Ascending aorta (tissue), 2 donors: ENCODE measurements around the gene SNED1. TPM values are rescaled to one million over a fixed set of nuclear protein-coding genes. Genes with fewer than 3 reads are reported as not detected.
"Not testable (repeated sequence)": the region's sequence is repeated elsewhere in the genome, so short reads cannot be mapped to it uniquely, and the experiment has no call there.

ENCODE experiments used
- DNase-seq, 2 donors: peaks; one replicate each; pipeline ENCODE4 v3.0.0-alpha.2; 2019; ENCODE audit warnings: low spot score in 2 of 2
- H3K27ac ChIP-seq, 2 donors: fragments of 200-600 bp; sonication (generic); one replicate each; pipeline ENCODE4 v1.5.1; 2016 to 2017; ENCODE audit warnings: mild to moderate bottlenecking in 1 of 2
- H3K27me3 ChIP-seq: fragments of 200-600 bp; sonication (generic); one replicate; pipeline ENCODE4 v1.5.1; 2017
- H3K36me3 ChIP-seq, 2 donors: fragments of 200-600 bp; sonication (generic); one replicate each; pipeline ENCODE4 v1.5.1; 2016
- H3K4me1 ChIP-seq, 2 donors: fragments of 200-600 bp; sonication (generic); one replicate each; pipeline ENCODE4 v1.5.1; 2016 to 2017; ENCODE audit warnings: mild to moderate bottlenecking in 1 of 2
- H3K4me3 ChIP-seq, 2 donors: fragments of 200-600 bp; sonication (generic); one replicate each; pipeline ENCODE4 v1.5.1; 2016 to 2017; ENCODE audit warnings: mild to moderate bottlenecking in 1 of 2
- H3K9me3 ChIP-seq, 2 donors: fragments of 200-600 bp; sonication (generic); one replicate each; pipeline ENCODE4 v1.5.1; 2016
- intact Hi-C: fragments of 100-400 bp; cut with DNase I; formaldehyde crosslinking; loops from one replicate; pipeline ENCODE4 v1.15.1; 2023
- total RNA-seq: library from RNA; depleted of rRNA; stranded (reverse); fragments of >200 nt; gene quantifications from one replicate; pipeline ENCODE4 v1.1.0, GENCODE V29; 2016
- TF ChIP-seq, protein P1 (sequence below), 3 experiments: fragments of 200-600 bp in 2 of 3; fragments of 450-650 bp in 1 of 3; sonication (generic) in 2 of 3; IDR thresholded peaks; one replicate each; pipeline ENCODE4 v1.5.1; 2016 to 2019; ENCODE audit warnings: antibody characterized with exemption in 3 of 3, mild to moderate bottlenecking in 1 of 3, moderate library complexity in 1 of 3

The SNED1 gene
- total RNA-seq, 1 donor from 2014 or later: 84.3 TPM

DNA sequence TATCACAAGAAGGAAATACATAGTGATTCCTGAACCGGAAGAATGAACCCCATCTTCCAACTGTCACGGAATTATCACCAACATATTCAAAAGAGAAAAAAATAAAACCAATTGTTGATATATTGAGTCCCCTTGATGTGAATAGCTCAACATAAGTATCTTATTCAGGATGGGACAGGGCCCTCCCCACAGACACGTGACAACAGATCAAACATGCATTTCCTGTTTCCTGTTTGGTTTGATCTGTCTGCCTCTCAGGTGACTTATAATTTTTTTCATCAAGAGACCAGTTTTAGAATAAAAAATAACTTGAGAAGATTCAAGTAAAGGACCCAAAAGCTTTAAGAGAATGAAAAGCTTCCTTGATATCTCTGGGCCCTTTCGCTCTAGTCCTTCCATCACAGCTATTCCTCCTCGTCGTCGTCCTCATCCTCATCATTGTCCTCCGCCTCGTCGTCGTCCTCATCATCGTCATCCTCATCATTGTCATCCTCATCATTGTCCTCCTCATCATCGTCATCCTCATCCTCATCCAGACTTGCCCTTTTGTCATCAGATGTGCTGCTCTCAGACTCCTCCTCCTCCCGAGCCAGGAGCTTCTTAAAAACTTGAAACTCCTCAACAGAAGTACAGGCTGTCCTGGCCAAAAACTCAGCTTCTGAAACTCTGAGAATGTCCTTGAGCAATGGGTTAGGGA lies 97.3 kb downstream of the SNED1 start:
- Histone ChIP-seq H3K36me3 (peaks cover 61 to 84% of the 10 kb centered on the region in 2 donors), H3K4me1 (no peaks in the 10 kb centered on the region), H3K9me3 (no peaks in the 10 kb centered on the region), H3K27me3 (no peaks in the 10 kb centered on the region), H3K27ac (no peak overlapping the region), H3K4me3 (no peak overlapping the region)
- no peak for DNase-seq
- intact Hi-C loops: no loop called here
- TF ChIP-seq, protein P1, sequence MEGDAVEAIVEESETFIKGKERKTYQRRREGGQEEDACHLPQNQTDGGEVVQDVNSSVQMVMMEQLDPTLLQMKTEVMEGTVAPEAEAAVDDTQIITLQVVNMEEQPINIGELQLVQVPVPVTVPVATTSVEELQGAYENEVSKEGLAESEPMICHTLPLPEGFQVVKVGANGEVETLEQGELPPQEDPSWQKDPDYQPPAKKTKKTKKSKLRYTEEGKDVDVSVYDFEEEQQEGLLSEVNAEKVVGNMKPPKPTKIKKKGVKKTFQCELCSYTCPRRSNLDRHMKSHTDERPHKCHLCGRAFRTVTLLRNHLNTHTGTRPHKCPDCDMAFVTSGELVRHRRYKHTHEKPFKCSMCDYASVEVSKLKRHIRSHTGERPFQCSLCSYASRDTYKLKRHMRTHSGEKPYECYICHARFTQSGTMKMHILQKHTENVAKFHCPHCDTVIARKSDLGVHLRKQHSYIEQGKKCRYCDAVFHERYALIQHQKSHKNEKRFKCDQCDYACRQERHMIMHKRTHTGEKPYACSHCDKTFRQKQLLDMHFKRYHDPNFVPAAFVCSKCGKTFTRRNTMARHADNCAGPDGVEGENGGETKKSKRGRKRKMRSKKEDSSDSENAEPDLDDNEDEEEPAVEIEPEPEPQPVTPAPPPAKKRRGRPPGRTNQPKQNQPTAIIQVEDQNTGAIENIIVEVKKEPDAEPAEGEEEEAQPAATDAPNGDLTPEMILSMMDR (IDR thresholded peaks at IDR 0.05): no peak

DNA sequence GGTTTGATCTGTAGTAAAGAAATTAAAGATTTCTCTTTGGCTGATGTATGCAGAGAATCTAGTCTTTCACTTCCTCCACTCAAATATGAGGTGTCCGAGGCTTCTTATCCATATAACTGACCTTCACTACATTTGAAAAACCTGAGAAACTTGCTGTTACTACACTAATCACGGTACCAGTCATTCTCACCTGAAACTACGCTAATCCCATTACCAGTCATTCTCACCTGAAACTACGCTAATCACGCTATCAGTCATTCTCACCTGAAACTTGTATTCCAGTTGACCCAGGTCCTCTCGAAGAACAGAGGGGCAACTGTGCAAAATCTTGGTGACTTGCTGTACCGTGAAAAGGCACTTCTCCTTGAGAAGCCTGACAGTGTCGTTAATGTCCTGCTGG lies 98.6 kb downstream of the SNED1 start:
- Histone ChIP-seq H3K4me3 (no peak overlapping the region), H3K27ac (no peak overlapping the region), H3K27me3 (no peaks in the 10 kb centered on the region), H3K36me3 (peaks cover 50 to 72% of the 10 kb centered on the region in 2 donors), H3K4me1 (peaks cover 0 to 5% of the 10 kb centered on the region in 2 donors), H3K9me3 (no peaks in the 10 kb centered on the region)
- intact Hi-C loops: no loop called here
- peak in 1 of 2 donors; percentile 18 for DNase-seq
- TF ChIP-seq, protein P1 (IDR thresholded peaks at IDR 0.05): no peak

DNA sequence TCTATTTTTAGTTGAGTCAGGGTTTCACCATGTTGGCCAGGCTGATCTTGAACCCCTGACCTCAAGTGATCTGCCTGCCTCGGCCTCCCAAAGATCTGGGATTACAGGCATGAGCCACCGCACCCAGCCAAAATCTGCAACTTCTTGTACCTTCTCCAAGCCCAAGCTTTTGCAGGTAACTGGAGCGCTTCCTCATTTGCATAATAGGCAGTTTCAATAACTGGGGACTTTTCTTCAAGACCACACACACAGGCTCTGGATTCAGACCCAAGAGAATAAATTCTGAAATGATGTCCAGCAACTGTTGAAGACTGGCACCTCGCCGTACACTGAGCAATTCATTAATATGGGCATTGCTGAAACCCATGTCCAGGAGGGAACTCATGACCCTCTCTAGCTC lies 100.8 kb downstream of the SNED1 start:
- Histone ChIP-seq H3K4me3 (no peak overlapping the region), H3K27ac (no peak overlapping the region), H3K9me3 (no peaks in the 10 kb centered on the region), H3K27me3 (no peaks in the 10 kb centered on the region), H3K4me1 (peaks cover 6 to 10% of the 10 kb centered on the region in 2 donors), H3K36me3 (peaks cover 30 to 52% of the 10 kb centered on the region in 2 donors)
- peak in 1 of 2 donors; percentile 40 for DNase-seq
- intact Hi-C loops: no loop called here
- TF ChIP-seq, protein P1 (IDR thresholded peaks at IDR 0.05): no peak

DNA sequence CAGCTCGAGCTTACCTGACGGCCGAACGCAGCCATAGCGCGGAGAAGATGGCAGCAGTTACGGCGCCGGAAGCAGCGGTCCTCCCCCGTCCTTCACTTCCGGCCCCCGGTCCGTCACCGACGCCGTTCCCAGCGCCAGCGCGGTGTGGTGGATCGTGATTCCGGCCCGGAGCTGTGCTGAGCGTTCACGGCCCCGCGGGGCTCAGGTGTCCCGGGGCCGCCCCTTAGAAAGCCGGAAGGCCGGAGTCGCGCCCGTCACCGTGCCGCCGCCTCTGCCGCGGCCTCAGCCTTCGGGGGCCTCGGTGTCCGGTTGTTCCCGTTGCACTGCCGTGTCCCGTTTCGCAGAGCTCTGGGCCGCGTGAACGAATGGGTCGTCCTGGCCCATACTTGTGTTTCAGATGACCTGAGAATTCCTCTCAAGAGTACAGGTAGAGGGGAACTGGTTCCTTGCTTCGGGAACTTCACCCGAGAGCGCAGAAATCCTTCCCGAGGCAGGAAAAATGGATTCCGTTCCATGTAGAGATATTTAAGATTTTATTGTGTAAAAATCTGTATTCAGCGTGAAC lies 103.9 kb downstream of the SNED1 start, which contains the start of gene MTERF4:
Gene MTERF4, minus strand, starts transcription at position 49 of the 565 bp plus-strand sequence. Its CDS starts 14 bp downstream, at position 35.
- TF ChIP-seq, protein P1 (IDR thresholded peaks at IDR 0.05): no peak
- H3K27me3 ChIP-seq: no peaks in the 10 kb centered on the region
- peak; percentile 52 to 91 for DNase-seq
- peak within 1 kb of the TSS; percentile 80 to 85 for H3K4me3 ChIP-seq
- no peaks in the 10 kb centered on the region for H3K9me3 ChIP-seq
- H3K4me1 ChIP-seq: peaks cover 6 to 10% of the 10 kb centered on the region in 2 donors
- peaks cover 5 to 23% of the 10 kb centered on the region in 2 donors for H3K36me3 ChIP-seq
- intact Hi-C loops: loop anchor here (2.0 to 5.0 kb wide), 4 partner anchors 50 to 212 kb away; partner anchors contain the start of genes HDLBP, PPP1R7 and SEPTIN2
- H3K27ac ChIP-seq: peak within 1 kb of the TSS; percentile 84 to 85

DNA sequence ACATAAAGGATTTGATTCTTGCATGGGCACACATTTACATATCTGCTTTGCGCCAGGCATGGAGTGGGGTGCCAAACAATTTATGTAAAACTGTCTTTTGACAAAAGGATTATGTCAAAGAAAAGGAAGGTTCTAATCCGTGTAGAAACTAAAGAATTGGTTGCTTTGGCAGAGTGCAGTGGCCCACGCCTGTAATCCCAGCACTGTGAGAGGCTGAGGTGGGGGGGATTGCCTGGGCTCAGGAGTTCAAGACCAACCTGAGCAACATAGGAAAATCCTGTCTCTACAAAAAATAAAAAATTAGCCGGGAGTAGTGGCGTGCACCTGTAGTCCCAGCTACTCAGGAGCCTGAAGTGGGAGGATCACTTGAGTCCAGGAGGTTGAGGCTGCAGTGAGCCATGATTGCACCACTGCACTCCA lies 104.8 kb downstream of the SNED1 start:
- H3K27me3 ChIP-seq: no peaks in the 10 kb centered on the region
- H3K9me3 ChIP-seq: no peaks in the 10 kb centered on the region
- H3K36me3 ChIP-seq: peaks cover 5 to 18% of the 10 kb centered on the region in 2 donors
- H3K27ac ChIP-seq: peak overlapping the region in 1 of 2 donors; percentile 84
- no peak for DNase-seq
- peak overlapping the region; percentile 80 to 85 for H3K4me3 ChIP-seq
- H3K4me1 ChIP-seq: peaks cover 6 to 10% of the 10 kb centered on the region in 2 donors
- TF ChIP-seq, protein P1 (IDR thresholded peaks at IDR 0.05): no peak
- intact Hi-C loops: loop anchor here (2.0 to 5.0 kb wide), 4 partner anchors 49 to 212 kb away; partner anchors contain the start of genes HDLBP, PPP1R7 and SEPTIN2

DNA sequence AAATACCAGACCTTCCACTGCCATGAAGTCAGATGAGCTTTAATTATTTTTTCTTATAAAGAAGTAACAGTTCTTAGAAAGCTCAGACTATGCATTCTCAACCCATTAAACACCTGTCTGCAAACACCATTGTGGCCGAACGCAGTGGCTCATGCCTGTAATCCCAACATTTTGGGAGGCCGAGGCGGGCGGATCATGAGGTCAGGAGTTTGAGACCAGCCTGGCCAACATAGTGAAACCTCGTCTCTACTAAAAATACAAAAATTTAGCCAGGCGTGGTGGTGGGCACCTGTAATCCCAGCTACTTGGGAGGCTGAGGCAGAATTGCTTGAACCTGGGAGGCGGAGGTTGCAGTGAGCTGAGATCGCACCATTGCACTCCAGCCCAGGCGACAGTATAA lies 106.2 kb downstream of the SNED1 start:
- not testable (repeated sequence) for H3K27me3 ChIP-seq, H3K4me1 ChIP-seq, DNase-seq, H3K9me3 ChIP-seq, H3K27ac ChIP-seq, H3K36me3 ChIP-seq, H3K4me3 ChIP-seq
- intact Hi-C loops: loop anchor here (5.0 kb wide), 3 partner anchors 48 to 192 kb away; partner anchors contain the start of gene PPP1R7
